B cell (primary cell): Measurements from ENCODE around the gene ANKS1A. TPM values are rescaled to one million over a fixed set of nuclear protein-coding genes. Genes with fewer than 3 reads are reported as not detected.

ENCODE experiments used
- ATAC-seq: fragments of 200-7000 bp; cut with Tn5 transposase; one replicate; pipeline ENCODE4 v1.10.0; 2021; ENCODE audit warnings: low read depth, mild to moderate bottlenecking, moderate number of reproducible peaks, moderate library complexity
- CTCF ChIA-PET: fragments of 350-600 bp; sonication (Branson Sonifier 250); formaldehyde crosslinking; loops from one replicate; lab custom pipeline; 2021; ENCODE audit warnings: antibody characterized with exemption, inconsistent platforms; lab: Charles Lee
- POLR2A ChIA-PET: fragments of 350-600 bp; sonication (Branson Sonifier 250); formaldehyde crosslinking; loops from one replicate; lab custom pipeline; 2021; ENCODE audit warnings: antibody characterized with exemption; lab: Charles Lee
- DNase-seq: peaks from one replicate; pipeline ENCODE4 v3.0.0; 2013
- H2AFZ ChIP-seq: 2 replicates; pipeline ENCODE4 v1.6.1; 2012; ENCODE audit warnings: mild to moderate bottlenecking, low read depth, low read length; ENCODE audit not compliant: insufficient read depth, poor library complexity, severe bottlenecking
- H3K27ac ChIP-seq, 2 donors: 1 replicate in 1 of 2; 2 replicates in 1 of 2; pipeline ENCODE4 v1.5.1; 2012 to 2013; ENCODE audit warnings: low read length in 2 of 2, mild to moderate bottlenecking in 2 of 2, moderate library complexity in 1 of 2
- H3K27me3 ChIP-seq, 4 experiments: fragments of 200-600 bp in 1 of 4; sonication (generic) in 1 of 4; replicated peaks in 1 of 4; 1 replicate in 2 of 4; 2 replicates in 2 of 4; pipeline versions ENCODE4 v1.6.1 to v1.7.0; 2013 to 2016; ENCODE audit warnings: low read length in 3 of 4, mild to moderate bottlenecking in 2 of 4, mixed read lengths in 1 of 4, moderate library complexity in 1 of 4; ENCODE audit not compliant: insufficient read depth in 4 of 4, control insufficient read depth in 3 of 4; ENCODE audit errors: control extremely low read depth in 1 of 4
- H3K36me3 ChIP-seq, 2 experiments: replicated peaks in 1 of 2; 1 replicate in 1 of 2; 2 replicates in 1 of 2; pipeline versions ENCODE4 v1.6.1 to v1.7.1; 2013; ENCODE audit warnings: low read length in 1 of 2; ENCODE audit not compliant: insufficient read depth in 2 of 2, control insufficient read depth in 1 of 2; ENCODE audit errors: control extremely low read depth in 1 of 2, extremely low read depth in 1 of 2
- H3K4me1 ChIP-seq, 2 donors: fragments of 200-600 bp in 1 of 2; sonication (generic) in 1 of 2; 1 replicate in 1 of 2; 2 replicates in 1 of 2; pipeline versions ENCODE4 v1.5.1 to v1.6.1; 2013 to 2017; ENCODE audit warnings: low read length in 2 of 2; ENCODE audit not compliant: control insufficient read depth in 2 of 2, insufficient read depth in 2 of 2
- H3K4me2 ChIP-seq: replicated peaks from 2 replicates; pipeline ENCODE3; 2012; ENCODE audit warnings: mild to moderate bottlenecking, low read depth, low read length; ENCODE audit not compliant: poor library complexity, severe bottlenecking
- H3K4me3 ChIP-seq, 5 experiments: fragments of 200-600 bp in 1 of 5; sonication (generic) in 1 of 5; 1 replicate in 3 of 5; 2 replicates in 2 of 5; pipeline versions ENCODE4 v1.5.1 to v1.7.0; 2011 to 2016; ENCODE audit warnings: low read length in 4 of 5, mild to moderate bottlenecking in 4 of 5, low read depth in 2 of 5, control low read depth in 1 of 5, moderate library complexity in 1 of 5; ENCODE audit not compliant: insufficient read depth in 1 of 5; ENCODE audit errors: control extremely low read depth in 1 of 5, extremely low read depth in 1 of 5
- H3K79me2 ChIP-seq: fragments of 200-600 bp; sonication (generic); one replicate; pipeline ENCODE4 v1.6.0; 2016; ENCODE audit warnings: low read length; ENCODE audit not compliant: control insufficient read depth, insufficient read depth
- H3K9ac ChIP-seq: fragments of 200-600 bp; sonication (generic); 2 replicates; pipeline ENCODE4 v1.6.1; 2017; ENCODE audit warnings: mild to moderate bottlenecking, low read length, moderate library complexity
- H3K9me3 ChIP-seq, 3 donors: one replicate each; pipeline versions ENCODE4 v1.6.1 to v1.7.1; 2013; ENCODE audit warnings: low read length in 2 of 3; ENCODE audit not compliant: control insufficient read depth in 2 of 3, insufficient read depth in 1 of 3; ENCODE audit errors: control extremely low read depth in 1 of 3
- H4K20me1 ChIP-seq: 2 replicates; pipeline ENCODE4 v1.6.0; 2012; ENCODE audit warnings: mild to moderate bottlenecking, low read length; ENCODE audit not compliant: insufficient read depth, control insufficient read depth, poor library complexity, severe bottlenecking
- H3K27ac Mint-ChIP-seq: one replicate; pipeline ENCODE4 v1.8.0; 2021; ENCODE audit warnings: mixed read lengths
- H3K27me3 Mint-ChIP-seq: one replicate; pipeline ENCODE4 v1.8.0; 2021; ENCODE audit warnings: mixed read lengths
- H3K4me1 Mint-ChIP-seq: one replicate; pipeline ENCODE4 v1.8.0; 2021; ENCODE audit warnings: mixed read lengths
- H3K4me3 Mint-ChIP-seq: one replicate; pipeline ENCODE4 v1.8.0; 2021; ENCODE audit warnings: mixed read lengths
- H3K9me3 Mint-ChIP-seq: one replicate; pipeline ENCODE4 v1.8.0; 2022; ENCODE audit warnings: mixed read lengths; ENCODE audit not compliant: insufficient read depth
- EZH2 ChIP-seq: IDR thresholded peaks from 2 replicates; pipeline ENCODE4 v1.6.1; 2012; ENCODE audit warnings: borderline replicate concordance, low read depth, mild to moderate bottlenecking, moderate library complexity, low read length; ENCODE audit not compliant: insufficient read depth, poor library complexity, severe bottlenecking
- WGBS: methylation state at CpG from one replicate; pipeline ENCODE4 v1.1.5; 2013; ENCODE audit warnings: missing lambda C conversion rate; ENCODE audit not compliant: insufficient coverage; 5-methylcytosine and 5-hydroxymethylcytosine counted together
- intact Hi-C: fragments of 100-400 bp; cut with micrococcal nuclease; formaldehyde crosslinking; loops from one replicate; pipeline ENCODE4 v1.10.0; 2022
- polyA plus RNA-seq: library from polyadenylated mRNA; depleted of rRNA; stranded (reverse); fragments of >200 nt; gene quantifications from 2 replicates; pipeline ENCODE4 v1.2.3, GENCODE V29; 2012
- total RNA-seq, 2 donors: library from RNA; stranded (reverse); fragments of 120-200 nt in 1 of 2; gene quantifications; 1 replicate in 1 of 2; 2 replicates in 1 of 2; pipeline versions ENCODE4 v1.2.3 to v1.2.4, GENCODE V29; 2013 to 2022
- TF ChIP-seq, protein P1 (sequence below): fragments of 200-600 bp; IDR thresholded peaks from one replicate; pipeline ENCODE4 v1.8.0; 2022; ENCODE audit warnings: antibody characterized with exemption, mild to moderate bottlenecking

Gene ANKS1A
- total and polyA plus RNA-seq, 2 donors (not counting 1 experiment from before 2014, with no cell fraction given), result 3.4 to 19.7 TPM

- CTCF ChIA-PET, result no interaction called here
- DNase-seq (no peak), ATAC-seq (no peak)
- intact Hi-C loops, result no loop called here
- WGBS, result no CpG with 5 or more reads among the region's 2 CpGs
- no peak for TF ChIP-seq EZH2
- TF ChIP-seq, protein P1, sequence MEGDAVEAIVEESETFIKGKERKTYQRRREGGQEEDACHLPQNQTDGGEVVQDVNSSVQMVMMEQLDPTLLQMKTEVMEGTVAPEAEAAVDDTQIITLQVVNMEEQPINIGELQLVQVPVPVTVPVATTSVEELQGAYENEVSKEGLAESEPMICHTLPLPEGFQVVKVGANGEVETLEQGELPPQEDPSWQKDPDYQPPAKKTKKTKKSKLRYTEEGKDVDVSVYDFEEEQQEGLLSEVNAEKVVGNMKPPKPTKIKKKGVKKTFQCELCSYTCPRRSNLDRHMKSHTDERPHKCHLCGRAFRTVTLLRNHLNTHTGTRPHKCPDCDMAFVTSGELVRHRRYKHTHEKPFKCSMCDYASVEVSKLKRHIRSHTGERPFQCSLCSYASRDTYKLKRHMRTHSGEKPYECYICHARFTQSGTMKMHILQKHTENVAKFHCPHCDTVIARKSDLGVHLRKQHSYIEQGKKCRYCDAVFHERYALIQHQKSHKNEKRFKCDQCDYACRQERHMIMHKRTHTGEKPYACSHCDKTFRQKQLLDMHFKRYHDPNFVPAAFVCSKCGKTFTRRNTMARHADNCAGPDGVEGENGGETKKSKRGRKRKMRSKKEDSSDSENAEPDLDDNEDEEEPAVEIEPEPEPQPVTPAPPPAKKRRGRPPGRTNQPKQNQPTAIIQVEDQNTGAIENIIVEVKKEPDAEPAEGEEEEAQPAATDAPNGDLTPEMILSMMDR, result no peak
- H3K9me3 Mint-ChIP-seq, result no peaks in the 10 kb centered on the region
- H3K27me3 ChIP-seq, result no peaks in the 10 kb centered on the region
- no peaks in the 10 kb centered on the region for H3K9me3 ChIP-seq
- no peak overlapping the region for H3K27ac ChIP-seq
- no peaks in the 10 kb centered on the region for H4K20me1 ChIP-seq
- no peak overlapping the region for H3K4me2 ChIP-seq
- no peaks in the 10 kb centered on the region for H3K36me3 ChIP-seq
- POLR2A ChIA-PET, result no interaction called here
- H3K4me1 ChIP-seq, result no peaks in the 10 kb centered on the region
- H3K4me3 ChIP-seq, result no peak overlapping the region
- H3K79me2 ChIP-seq, result no peaks in the 10 kb centered on the region
- H3K4me3 Mint-ChIP-seq, result no peak overlapping the region
- no peak overlapping the region for H2AFZ ChIP-seq
- no peaks in the 10 kb centered on the region for H3K27me3 Mint-ChIP-seq
- H3K27ac Mint-ChIP-seq, result no peak overlapping the region
- no peak overlapping the region for H3K9ac ChIP-seq
- no peaks in the 10 kb centered on the region for H3K4me1 Mint-ChIP-seq
Measured at GRCh38 chr6:35007016-35007415, 118.0 kb downstream of the ANKS1A start.

GRCh38 chr6:35008858-35009257, 119.8 kb downstream of the ANKS1A start:
- DNase-seq, result no peak
- no peak overlapping the region for H3K4me2 ChIP-seq
- no peaks in the 10 kb centered on the region for H3K27me3 ChIP-seq
- no peak overlapping the region for H2AFZ ChIP-seq
- intact Hi-C loops, result no loop called here
- Mint-ChIP-seq H3K9me3 (no peaks in the 10 kb centered on the region), H3K4me1 (no peaks in the 10 kb centered on the region), H3K27me3 (no peaks in the 10 kb centered on the region), H3K27ac (no peak overlapping the region), H3K4me3 (no peak overlapping the region)
- no peaks in the 10 kb centered on the region for H3K79me2 ChIP-seq
- H4K20me1 ChIP-seq, result no peaks in the 10 kb centered on the region
- no peak overlapping the region for H3K4me3 ChIP-seq
- no peaks in the 10 kb centered on the region for H3K9me3 ChIP-seq
- ATAC-seq, result no peak
- H3K9ac ChIP-seq, result no peak overlapping the region
- ChIA-PET CTCF (no interaction called here), POLR2A (no interaction called here)
- H3K4me1 ChIP-seq, result no peaks in the 10 kb centered on the region
- TF ChIP-seq, protein P1, result no peak
- H3K27ac ChIP-seq, result no peak overlapping the region
- 100% methylated on average over 7 of the region's 7 CpGs for whole genome bisulfite sequencing
- no peaks in the 10 kb centered on the region for H3K36me3 ChIP-seq
